ENCODE data around the gene FLT3LG. TPM values are rescaled to one million over a fixed set of nuclear protein-coding genes. Genes with fewer than 3 reads are reported as not detected.
A peak's percentile ranks its signal among the peaks of the same experiment; 100 is the strongest.

Gene FLT3LG
- total RNA-seq, 4 donors from 2014 or later = 3.6 to 13.8 (median 8.4) TPM

DNA sequence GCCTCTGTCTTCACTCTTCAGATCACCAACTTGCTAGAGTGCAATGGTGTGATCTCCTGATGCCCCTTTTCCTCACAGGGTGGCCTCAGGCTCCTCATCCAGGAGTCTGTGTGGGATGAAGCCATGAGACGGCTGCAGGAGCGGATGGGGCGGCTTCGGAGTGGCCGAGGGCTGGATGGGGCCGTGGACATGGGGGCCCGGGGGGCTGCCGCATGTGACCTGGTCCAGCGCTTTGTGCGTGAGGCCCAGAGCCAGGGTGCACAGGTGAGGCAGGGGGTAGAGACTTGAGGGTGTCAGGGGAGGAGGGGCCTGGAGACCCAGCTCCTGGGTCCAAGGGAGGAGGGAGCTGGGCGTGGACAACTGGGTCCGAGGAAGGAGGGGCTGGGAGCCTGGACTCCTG, 11.5 kb upstream of the FLT3LG start:
- DNase-seq (ENCODE audit: low spot score in 2 of 2) = no peak
- no peaks in the 10 kb centered on the region for H3K27me3 ChIP-seq
- no peaks in the 10 kb centered on the region for H3K9me3 ChIP-seq
- TF ChIP-seq, protein P1, sequence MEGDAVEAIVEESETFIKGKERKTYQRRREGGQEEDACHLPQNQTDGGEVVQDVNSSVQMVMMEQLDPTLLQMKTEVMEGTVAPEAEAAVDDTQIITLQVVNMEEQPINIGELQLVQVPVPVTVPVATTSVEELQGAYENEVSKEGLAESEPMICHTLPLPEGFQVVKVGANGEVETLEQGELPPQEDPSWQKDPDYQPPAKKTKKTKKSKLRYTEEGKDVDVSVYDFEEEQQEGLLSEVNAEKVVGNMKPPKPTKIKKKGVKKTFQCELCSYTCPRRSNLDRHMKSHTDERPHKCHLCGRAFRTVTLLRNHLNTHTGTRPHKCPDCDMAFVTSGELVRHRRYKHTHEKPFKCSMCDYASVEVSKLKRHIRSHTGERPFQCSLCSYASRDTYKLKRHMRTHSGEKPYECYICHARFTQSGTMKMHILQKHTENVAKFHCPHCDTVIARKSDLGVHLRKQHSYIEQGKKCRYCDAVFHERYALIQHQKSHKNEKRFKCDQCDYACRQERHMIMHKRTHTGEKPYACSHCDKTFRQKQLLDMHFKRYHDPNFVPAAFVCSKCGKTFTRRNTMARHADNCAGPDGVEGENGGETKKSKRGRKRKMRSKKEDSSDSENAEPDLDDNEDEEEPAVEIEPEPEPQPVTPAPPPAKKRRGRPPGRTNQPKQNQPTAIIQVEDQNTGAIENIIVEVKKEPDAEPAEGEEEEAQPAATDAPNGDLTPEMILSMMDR (IDR thresholded peaks at IDR 0.05) = no peak
- TF ChIP-seq POLR2A (IDR thresholded peaks at IDR 0.05) (no peak), EP300 (IDR thresholded peaks at IDR 0.05) (no peak)
- no peak overlapping the region for H3K4me3 ChIP-seq
- WGBS, 2 donors = 86% methylated on average over 12 of the region's 12 CpGs
- H3K4me1 ChIP-seq = peaks cover 0 to 13% (median 5%) of the 10 kb centered on the region in 4 donors
- peaks cover 0 to 70% (median 9%) of the 10 kb centered on the region in 3 donors for H3K36me3 ChIP-seq
- H3K27ac ChIP-seq = no peak overlapping the region

DNA sequence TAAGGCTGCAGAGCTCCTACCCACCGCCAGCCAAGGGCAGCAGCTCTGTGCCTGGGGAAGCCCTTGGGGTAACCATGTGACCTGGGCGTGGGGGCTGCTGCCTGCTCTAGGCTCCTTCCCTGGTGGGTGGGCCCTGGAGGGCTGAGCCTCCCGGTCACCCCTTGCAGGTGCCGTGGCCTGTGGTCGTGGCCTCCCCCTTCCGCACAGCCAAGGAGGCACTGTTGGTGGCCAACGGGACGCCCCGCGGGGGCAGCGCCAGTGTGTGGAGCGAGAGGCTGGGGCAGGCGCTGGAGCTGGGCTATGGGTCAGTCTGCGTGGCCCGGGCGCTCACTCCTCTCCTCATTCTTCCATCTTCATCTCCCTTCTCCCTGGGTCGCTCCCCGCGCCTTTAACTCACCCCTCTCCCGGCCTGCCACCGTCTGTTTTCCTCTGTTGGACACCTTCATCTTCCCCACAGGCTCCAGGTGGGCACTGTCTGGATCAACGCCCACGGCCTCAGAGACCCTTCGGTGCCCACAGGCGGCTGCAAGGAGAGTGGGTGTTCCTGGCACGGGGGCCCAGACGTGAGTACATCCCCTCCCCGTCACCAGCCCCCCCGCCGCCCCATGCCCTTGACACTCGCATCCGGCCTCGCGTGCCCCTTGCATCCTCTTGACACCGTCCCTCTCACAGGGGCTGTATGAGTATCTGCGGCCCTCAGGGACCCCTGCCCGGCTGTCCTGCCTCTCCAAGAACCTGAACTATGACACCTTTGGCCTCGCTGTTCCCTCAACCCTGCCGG, 9.9 kb upstream of the FLT3LG start:
- DNase-seq (ENCODE audit: low spot score in 2 of 2) = no peak
- TF ChIP-seq EP300 (IDR thresholded peaks at IDR 0.05) = no peak
- TF ChIP-seq, protein P1 (IDR thresholded peaks at IDR 0.05) = no peak
- TF ChIP-seq POLR2A (IDR thresholded peaks at IDR 0.05) = no peak
- Histone ChIP-seq H3K4me1 (peaks cover 0 to 11% (median 4%) of the 10 kb centered on the region in 4 donors), H3K9me3 (no peaks in the 10 kb centered on the region), H3K27ac (no peak overlapping the region), H3K4me3 (no peak overlapping the region), H3K36me3 (peaks cover 0 to 81% (median 9%) of the 10 kb centered on the region in 3 donors), H3K27me3 (no peaks in the 10 kb centered on the region)
- 89 to 90% methylated on average over 34 to 39 of the region's 39 CpGs for WGBS, 2 donors

DNA sequence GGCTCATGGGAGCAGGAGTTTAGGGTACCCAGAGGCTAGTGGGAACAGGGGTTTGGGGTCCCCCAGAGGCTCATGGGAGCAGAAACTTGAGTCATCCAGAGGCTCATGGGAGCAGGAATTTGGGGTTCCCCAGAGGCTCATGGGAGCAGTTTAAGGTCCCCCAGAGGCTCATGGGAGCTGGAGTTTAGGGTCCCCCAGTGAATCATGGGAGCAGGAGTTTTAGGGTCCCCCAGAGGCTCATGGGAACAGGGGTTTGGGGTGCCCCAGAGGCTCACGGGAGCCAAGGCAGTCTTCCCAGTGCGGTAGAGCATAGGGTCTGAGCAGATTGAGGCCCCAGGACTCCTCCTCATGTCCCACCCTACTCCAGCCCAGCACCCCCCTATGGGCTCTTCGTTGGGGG, 8.6 kb upstream of the FLT3LG start:
- Histone ChIP-seq H3K27me3 (no peaks in the 10 kb centered on the region), H3K27ac (no peak overlapping the region), H3K4me1 (peaks cover 0 to 19% (median 7%) of the 10 kb centered on the region in 4 donors), H3K36me3 (peaks cover 0 to 75% (median 4%) of the 10 kb centered on the region in 3 donors), H3K4me3 (no peak overlapping the region), H3K9me3 (no peaks in the 10 kb centered on the region)
- no peak for TF ChIP-seq EP300 (IDR thresholded peaks at IDR 0.05)
- no peak for TF ChIP-seq POLR2A (IDR thresholded peaks at IDR 0.05)
- TF ChIP-seq, protein P1 (IDR thresholded peaks at IDR 0.05) = no peak
- DNase-seq (ENCODE audit: low spot score in 2 of 2) = no peak
- WGBS, 2 donors = 96 to 100% methylated on average over 1 to 3 of the region's 3 CpGs

DNA sequence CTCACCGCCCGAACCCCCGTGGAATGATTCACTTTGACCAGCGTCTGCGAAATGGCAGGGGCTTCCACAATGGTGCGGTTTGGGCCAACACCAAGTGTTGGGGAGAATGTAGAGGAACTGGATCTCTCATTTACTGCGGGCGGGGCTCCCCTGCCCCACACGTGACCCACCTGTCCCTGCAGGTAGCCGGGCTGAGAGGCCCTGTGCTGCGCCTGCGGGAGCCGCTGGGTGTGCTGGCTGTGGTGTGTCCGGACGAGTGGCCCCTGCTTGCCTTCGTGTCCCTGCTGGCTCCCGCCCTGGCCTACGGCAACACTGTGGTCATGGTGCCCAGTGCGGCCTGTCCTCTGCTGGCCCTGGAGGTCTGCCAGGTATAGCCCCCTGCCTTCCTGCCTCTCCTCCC, 5.8 kb upstream of the FLT3LG start:
- 86 to 87% methylated on average over 11 to 12 of the region's 19 CpGs for WGBS, 2 donors
- DNase-seq (ENCODE audit: low spot score in 2 of 2) = no peak
- Histone ChIP-seq H3K27me3 (no peaks in the 10 kb centered on the region), H3K27ac (peak overlapping the region in 3 of 4 donors; percentile 66 to 82 (median 82)), H3K9me3 (no peaks in the 10 kb centered on the region), H3K36me3 (peaks cover 0 to 56% (median 0%) of the 10 kb centered on the region in 3 donors), H3K4me3 (no peak overlapping the region), H3K4me1 (peaks cover 0 to 24% (median 8%) of the 10 kb centered on the region in 4 donors)
- TF ChIP-seq, protein P1 (IDR thresholded peaks at IDR 0.05) = no peak
- no peak for TF ChIP-seq POLR2A (IDR thresholded peaks at IDR 0.05)

DNA sequence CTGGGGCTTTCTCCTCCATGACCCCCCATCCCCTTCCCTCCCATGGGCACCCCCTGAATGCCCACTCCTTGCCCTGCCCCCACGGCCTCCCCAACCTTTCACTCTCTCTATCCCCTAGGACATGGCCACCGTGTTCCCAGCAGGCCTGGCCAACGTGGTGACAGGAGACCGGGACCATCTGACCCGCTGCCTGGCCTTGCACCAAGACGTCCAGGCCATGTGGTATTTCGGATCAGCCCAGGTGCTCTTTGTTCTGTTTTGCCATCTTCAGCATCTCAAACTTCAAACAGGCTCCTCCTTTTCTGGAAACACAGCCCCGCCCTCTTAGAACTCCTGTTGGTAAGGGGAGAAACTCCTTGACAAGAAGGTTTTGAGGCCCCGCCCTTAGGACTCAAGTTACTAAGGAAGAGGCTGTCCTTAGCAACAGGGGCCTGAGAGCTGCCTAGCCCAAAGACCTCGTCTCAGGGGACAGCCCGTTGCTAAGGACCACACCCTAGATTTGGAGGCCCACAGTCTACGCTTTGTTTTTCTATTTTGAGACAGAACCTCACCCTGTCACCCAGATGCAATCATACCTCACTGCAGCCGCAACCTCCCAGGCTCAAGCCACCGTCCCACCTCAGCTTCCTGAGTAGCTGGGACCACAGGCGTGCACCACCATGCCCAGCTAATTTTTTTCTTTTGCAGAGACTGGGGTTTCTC, 5.1 kb upstream of the FLT3LG start:
- Histone ChIP-seq H3K27me3 (no peaks in the 10 kb centered on the region), H3K9me3 (no peaks in the 10 kb centered on the region), H3K36me3 (peaks cover 0 to 52% (median 0%) of the 10 kb centered on the region in 3 donors), H3K4me1 (peaks cover 0 to 31% (median 8%) of the 10 kb centered on the region in 4 donors), H3K4me3 (no peak overlapping the region), H3K27ac (peak overlapping the region in 3 of 4 donors; percentile 66 to 82 (median 82))
- 57 to 58% methylated on average over 15 of the region's 15 CpGs for WGBS, 2 donors
- DNase-seq (ENCODE audit: low spot score in 2 of 2) = peak; percentile 75 to 77
- TF ChIP-seq, protein P1 (IDR thresholded peaks at IDR 0.05) = no peak
- TF ChIP-seq EP300 (IDR thresholded peaks at IDR 0.05) = no peak
- TF ChIP-seq POLR2A (IDR thresholded peaks at IDR 0.05) = no peak
